Activated T-cell treated with anti-CD3 and anti-CD28 coated beads, Interleukin-2, amount 50 U/mL, for 72 hours (primary cell): ENCODE data around the gene TRIO. TPM values are rescaled to one million over a fixed set of nuclear protein-coding genes. Genes with fewer than 3 reads are reported as not detected.

Experiments used
- ATAC-seq, 2 donors: fragments of 150-1000 bp; cut with Tn5 transposase; replicated peaks in 1 of 2; 2 replicates each; pipeline ENCODE4 v1.10.0; 2021; ENCODE audit warnings: moderate library complexity in 2 of 2, mild to moderate bottlenecking in 1 of 2
- DNase-seq, 2 donors: peaks; one replicate each; pipeline ENCODE4 v3.0.0; 2021 to 2022; ENCODE audit warnings: mixed read lengths in 1 of 2
- H3K27ac Mint-ChIP-seq: one replicate; pipeline ENCODE4 v1.8.0; 2022; ENCODE audit warnings: mild to moderate bottlenecking, moderate library complexity, mixed read lengths
- H3K27me3 Mint-ChIP-seq: one replicate; pipeline ENCODE4 v1.8.0; 2022; ENCODE audit warnings: low read depth, mixed read lengths
- H3K36me3 Mint-ChIP-seq, 2 donors: one replicate each; pipeline ENCODE4 v1.8.0; 2022; ENCODE audit warnings: mixed read lengths in 2 of 2, mild to moderate bottlenecking in 1 of 2; ENCODE audit not compliant: insufficient read depth in 2 of 2
- H3K4me1 Mint-ChIP-seq: one replicate; pipeline ENCODE4 v1.8.0; 2022; ENCODE audit warnings: low read depth, mixed read lengths
- H3K4me3 Mint-ChIP-seq, 2 donors: one replicate each; pipeline ENCODE4 v1.8.0; 2022; ENCODE audit warnings: mild to moderate bottlenecking in 2 of 2, mixed read lengths in 2 of 2, moderate library complexity in 2 of 2
- H3K9me3 Mint-ChIP-seq, 2 donors: one replicate each; pipeline ENCODE4 v1.8.0; 2022; ENCODE audit warnings: mixed read lengths in 2 of 2
- total RNA-seq, 2 donors: library from RNA; stranded (reverse); gene quantifications; one replicate each; pipeline ENCODE4 v1.2.3, GENCODE V29; 2022

The TRIO gene
- total RNA-seq, 2 donors from 2014 or later = 13.2 to 14.0 TPM

DNA sequence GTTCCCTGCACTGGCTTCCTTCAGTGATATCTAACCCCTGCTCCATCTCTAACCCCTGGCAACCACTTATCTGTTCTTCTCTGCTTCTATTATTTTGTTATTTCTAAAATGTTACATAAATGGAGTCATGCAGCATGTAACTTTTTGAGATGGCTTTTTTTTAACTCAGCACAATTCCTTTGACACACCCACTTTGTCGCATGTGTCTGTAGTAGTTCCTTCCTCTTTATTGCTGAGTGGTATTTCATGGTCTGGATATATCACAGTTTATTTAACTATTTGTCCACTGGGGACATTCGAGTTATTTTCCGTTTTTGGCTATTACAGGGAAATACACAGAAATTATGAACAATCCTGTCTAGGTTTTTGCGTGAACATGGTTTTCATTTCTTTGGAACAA lies 200.2 kb downstream of the TRIO start:
- no peaks in the 10 kb centered on the region for H3K9me3 Mint-ChIP-seq
- ATAC-seq = no peak
- DNase-seq = no peak
- H3K36me3 Mint-ChIP-seq = no peaks in the 10 kb centered on the region
- no peaks in the 10 kb centered on the region for H3K4me1 Mint-ChIP-seq
- H3K4me3 Mint-ChIP-seq = no peak overlapping the region
- H3K27ac Mint-ChIP-seq = no peak overlapping the region
- H3K27me3 Mint-ChIP-seq = no peaks in the 10 kb centered on the region

DNA sequence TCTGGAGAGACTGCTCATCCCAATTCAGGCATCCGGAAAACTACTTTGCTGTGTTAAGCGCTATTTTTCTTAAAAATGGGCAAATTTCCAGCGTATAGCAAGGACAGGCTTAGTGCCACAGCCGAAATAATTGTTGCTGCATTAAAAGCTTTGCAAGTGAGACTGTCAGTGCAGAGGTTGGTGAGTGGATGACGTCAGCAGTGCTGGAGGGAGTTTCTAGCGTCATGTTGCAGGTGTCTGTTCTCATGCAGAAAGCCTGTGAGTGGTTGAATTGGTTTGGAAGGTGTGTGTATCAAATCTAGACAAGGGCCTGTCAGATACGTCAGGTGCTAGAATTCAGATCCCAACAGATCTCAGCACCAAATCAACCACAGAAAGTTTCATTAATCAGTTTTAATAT lies 204.4 kb downstream of the TRIO start:
- no peaks in the 10 kb centered on the region for H3K4me1 Mint-ChIP-seq
- H3K27me3 Mint-ChIP-seq = peaks cover 6% of the 10 kb centered on the region
- DNase-seq = no peak
- no peak overlapping the region for H3K4me3 Mint-ChIP-seq
- H3K36me3 Mint-ChIP-seq = no peaks in the 10 kb centered on the region
- H3K9me3 Mint-ChIP-seq = peaks cover 6% of the 10 kb centered on the region in 2 donors
- no peak overlapping the region for H3K27ac Mint-ChIP-seq
- ATAC-seq = no peak

DNA sequence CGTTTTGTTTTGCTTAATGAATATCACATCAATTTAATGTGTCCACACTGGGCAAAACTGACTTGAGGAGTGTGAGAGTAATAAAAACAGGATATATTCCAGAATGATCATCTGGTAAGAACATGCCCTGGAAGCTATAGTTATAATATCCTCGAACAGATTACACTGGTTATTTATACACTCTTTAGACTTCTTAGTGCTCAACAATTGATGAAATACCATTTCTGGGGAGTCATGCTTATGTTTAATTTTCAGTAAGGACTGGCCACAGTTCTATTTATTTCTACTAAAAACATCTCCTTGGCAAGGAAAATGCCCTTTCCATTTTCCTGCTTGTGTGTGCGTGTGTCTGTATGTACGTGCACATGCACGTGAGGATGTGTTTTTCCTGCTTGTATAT lies 205.0 kb downstream of the TRIO start:
- Mint-ChIP-seq H3K36me3 (no peaks in the 10 kb centered on the region), H3K27me3 (peaks cover 6% of the 10 kb centered on the region), H3K9me3 (peaks cover 6% of the 10 kb centered on the region in 2 donors), H3K4me3 (no peak overlapping the region), H3K27ac (no peak overlapping the region), H3K4me1 (no peaks in the 10 kb centered on the region)
- DNase-seq = no peak
- ATAC-seq = no peak

DNA sequence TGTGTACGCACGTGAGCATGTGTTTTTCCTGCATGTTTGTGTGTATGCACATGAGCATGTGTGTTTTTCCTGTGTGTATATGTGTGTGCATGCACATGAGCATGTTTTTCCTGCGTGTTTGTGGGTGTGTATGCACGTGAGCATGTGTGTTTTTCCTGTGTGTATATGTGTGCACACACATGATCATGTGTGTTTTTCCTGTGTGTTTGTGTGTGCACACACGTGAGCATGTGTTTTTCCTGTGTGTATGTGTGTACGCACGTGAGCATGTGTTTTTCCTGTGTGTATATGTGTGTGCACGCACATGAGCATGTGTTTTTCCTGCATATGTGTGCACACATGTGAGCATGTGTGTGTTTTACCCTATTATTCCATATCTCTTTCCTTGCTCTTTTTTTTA lies 205.9 kb downstream of the TRIO start:
- DNase-seq = no peak
- no peak for ATAC-seq
- no peak overlapping the region for H3K27ac Mint-ChIP-seq
- H3K36me3 Mint-ChIP-seq = no peaks in the 10 kb centered on the region
- no peaks in the 10 kb centered on the region for H3K4me1 Mint-ChIP-seq
- peaks cover 6% of the 10 kb centered on the region in 2 donors for H3K9me3 Mint-ChIP-seq
- H3K27me3 Mint-ChIP-seq = peaks cover 6% of the 10 kb centered on the region
- H3K4me3 Mint-ChIP-seq = no peak overlapping the region

DNA sequence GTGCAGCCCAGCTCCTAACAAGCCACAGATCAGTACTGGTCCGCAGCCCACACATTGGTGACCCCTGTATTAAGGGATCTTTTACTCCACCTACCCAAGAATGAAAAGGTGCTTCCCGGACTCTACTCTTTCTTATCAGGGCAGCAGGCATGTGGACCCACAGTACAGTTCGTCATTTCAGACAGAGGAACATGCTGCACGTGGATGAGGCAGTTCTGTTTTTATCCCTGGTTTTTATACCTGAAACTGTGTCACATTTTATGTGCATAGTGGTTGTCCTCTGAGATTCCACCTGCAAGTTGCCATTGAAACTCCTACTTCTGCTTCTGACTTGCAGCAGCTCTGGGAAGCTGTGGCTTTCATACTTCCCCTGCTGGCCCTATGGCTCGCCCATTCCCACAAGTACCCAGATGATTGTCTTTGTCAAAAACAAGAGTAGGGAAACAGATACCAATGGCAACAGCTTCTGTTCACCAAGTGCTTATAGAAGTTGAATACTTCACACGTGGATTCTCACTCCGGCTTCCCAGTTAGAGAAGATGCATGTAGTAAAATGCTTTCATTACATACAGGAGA lies 208.0 kb downstream of the TRIO start:
- Mint-ChIP-seq H3K4me1 (no peaks in the 10 kb centered on the region), H3K9me3 (peaks cover 6% of the 10 kb centered on the region in 2 donors), H3K27ac (no peak overlapping the region), H3K36me3 (no peaks in the 10 kb centered on the region), H3K27me3 (peaks cover 6% of the 10 kb centered on the region), H3K4me3 (no peak overlapping the region)
- DNase-seq (no peak), ATAC-seq (no peak)

DNA sequence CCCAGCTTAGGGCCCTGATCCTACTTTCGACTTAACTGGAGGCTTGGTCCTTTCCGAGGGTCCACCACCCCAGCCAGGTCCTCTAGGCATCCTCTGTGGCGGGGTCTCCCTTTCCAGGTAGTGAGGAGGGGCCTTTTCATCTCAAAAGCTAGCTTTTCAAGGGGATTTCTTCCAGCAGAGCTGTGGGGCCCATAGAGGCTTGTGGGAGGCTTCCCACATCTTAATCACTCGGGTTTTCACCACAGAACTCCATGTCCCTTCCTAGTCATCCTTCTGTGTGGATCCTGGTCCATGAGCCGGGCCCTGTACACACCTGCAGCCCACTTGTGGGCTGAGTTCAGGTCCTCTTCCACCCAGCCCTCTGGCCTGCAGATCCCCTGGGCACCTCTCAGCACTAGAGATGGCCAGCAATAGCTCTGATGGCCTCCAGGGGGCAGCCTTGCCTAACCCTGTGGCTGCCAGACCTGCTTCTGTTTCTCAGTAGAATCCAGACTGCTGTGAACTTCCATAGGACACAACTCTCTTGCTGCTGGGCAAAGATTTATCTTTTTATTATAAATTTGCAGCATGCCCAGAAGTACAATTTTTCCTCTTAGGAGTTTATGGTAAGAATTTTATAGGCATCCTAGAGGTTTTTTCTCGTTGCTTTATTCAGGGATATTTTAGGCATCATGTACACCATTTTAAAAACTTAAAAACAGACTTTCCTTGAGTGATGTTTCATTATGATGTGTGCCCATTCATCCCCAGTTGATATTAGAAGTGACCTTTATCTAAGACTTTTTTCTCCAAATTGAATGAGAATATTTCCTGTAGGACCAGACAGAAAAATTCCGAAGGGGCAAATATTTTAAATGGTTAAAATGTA lies 208.9 kb downstream of the TRIO start:
- peak; percentile 58 to 69 for DNase-seq
- Mint-ChIP-seq H3K27ac (no peak overlapping the region), H3K9me3 (peaks cover 6% of the 10 kb centered on the region in 2 donors), H3K4me1 (no peaks in the 10 kb centered on the region), H3K4me3 (no peak overlapping the region), H3K36me3 (no peaks in the 10 kb centered on the region), H3K27me3 (peaks cover 6% of the 10 kb centered on the region)
- ATAC-seq = peak; percentile 87 to 89

DNA sequence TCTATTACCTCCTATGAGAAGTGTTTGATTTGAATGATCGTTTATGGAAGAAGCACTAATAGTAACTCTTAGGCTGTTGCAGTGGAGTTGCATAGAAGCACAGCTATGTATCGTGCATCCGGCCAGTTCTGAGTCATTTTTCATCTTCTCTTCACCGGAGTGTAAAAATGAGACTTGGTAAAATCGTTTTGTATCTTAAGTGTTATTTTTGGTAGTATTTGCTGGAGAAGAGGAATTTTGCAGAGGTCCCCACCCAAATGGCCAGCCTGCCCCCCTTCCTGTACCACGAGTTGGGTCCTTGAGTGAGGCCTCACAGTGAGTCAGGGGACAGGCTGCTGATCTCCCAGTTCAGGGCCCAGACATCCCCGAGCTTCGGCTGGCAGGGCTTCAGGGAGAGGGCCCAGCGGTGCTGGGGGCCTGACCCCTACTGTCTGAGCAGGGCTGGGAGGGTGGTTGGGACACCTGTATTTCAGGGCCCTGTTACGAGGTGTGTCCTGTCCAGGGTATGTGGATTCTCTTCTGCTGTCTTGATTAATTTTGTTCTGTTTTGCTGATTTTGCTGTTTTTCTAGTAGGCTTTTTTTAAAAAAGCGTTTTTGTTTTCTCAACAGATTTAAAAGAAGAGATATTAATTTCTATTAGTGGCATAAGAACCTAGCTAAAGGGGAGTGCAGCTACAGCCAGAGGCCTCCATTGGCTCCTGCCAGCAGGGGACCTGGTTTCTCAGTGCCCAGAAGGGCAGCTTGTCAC lies 210.8 kb downstream of the TRIO start:
- peak in 1 of 2 donors; percentile 42 for ATAC-seq
- no peaks in the 10 kb centered on the region for H3K4me1 Mint-ChIP-seq
- H3K9me3 Mint-ChIP-seq = peaks cover 3 to 4% of the 10 kb centered on the region in 2 donors
- H3K27me3 Mint-ChIP-seq = peaks cover 4% of the 10 kb centered on the region
- no peak overlapping the region for H3K4me3 Mint-ChIP-seq
- H3K36me3 Mint-ChIP-seq = no peaks in the 10 kb centered on the region
- no peak overlapping the region for H3K27ac Mint-ChIP-seq
- DNase-seq = no peak

DNA sequence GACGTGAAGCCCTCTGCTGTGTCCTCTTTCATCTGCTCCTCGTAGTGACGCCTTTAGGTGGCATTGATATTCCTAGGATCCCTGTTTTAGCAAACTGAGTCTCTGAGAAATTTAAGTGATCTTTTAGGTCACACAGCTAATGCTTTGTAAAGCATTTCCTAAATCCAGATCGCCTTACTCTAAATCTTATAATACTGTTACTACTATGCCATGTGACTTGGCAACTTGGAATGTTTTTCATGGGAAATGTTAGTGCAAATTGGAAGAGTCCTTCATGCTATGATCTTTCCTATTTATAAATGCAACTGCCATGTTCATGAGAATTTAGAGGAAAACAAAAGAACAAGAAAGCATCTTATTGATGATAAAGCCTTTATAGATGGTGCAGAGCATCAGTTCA lies 212.2 kb downstream of the TRIO start:
- H3K27me3 Mint-ChIP-seq = no peaks in the 10 kb centered on the region
- no peaks in the 10 kb centered on the region for H3K36me3 Mint-ChIP-seq
- no peak for DNase-seq
- ATAC-seq = no peak
- H3K4me3 Mint-ChIP-seq = no peak overlapping the region
- no peaks in the 10 kb centered on the region for H3K4me1 Mint-ChIP-seq
- no peak overlapping the region for H3K27ac Mint-ChIP-seq
- no peaks in the 10 kb centered on the region for H3K9me3 Mint-ChIP-seq

DNA sequence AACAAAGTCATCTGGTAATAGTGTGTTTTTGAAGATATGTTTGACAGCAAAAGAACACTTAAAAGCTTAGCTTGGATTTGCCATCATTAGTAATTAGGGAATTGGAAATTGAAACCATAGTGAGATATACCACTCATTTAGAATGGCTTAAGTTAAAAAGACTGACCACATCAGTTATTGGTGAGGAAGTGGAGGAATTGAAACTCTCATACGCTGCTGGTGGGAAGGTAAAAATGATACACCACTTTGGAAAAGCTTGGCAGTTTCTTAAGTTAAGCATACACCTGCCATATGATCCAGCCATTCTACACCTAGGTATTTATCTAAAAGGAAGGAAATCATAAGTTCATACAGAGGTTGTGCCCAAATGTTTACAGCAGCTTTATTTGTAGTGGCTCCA lies 213.2 kb downstream of the TRIO start:
- DNase-seq = no peak
- H3K4me1 Mint-ChIP-seq = no peaks in the 10 kb centered on the region
- no peaks in the 10 kb centered on the region for H3K36me3 Mint-ChIP-seq
- H3K4me3 Mint-ChIP-seq = no peak overlapping the region
- H3K27me3 Mint-ChIP-seq = no peaks in the 10 kb centered on the region
- no peak overlapping the region for H3K27ac Mint-ChIP-seq
- no peak for ATAC-seq
- H3K9me3 Mint-ChIP-seq = no peaks in the 10 kb centered on the region

DNA sequence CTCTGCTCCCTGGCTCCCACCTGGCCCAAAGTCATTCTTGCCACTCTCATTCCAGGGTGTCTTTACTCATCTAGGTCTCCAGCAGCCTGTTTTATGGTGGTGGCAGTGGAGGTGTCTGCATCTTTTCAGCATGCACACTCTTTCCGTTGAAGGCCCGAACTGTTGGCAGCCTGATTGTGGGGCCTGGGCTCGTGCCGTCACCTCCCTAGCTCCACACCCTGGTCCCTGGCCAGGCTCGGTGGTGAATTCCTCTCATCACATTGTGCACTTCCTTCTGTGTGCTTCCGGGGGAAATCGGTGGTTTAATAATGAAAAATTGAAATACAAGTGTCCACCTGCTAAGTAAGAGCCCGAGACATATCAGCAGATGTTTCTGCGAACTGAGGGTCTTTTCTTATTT lies 214.3 kb downstream of the TRIO start:
- no peak overlapping the region for H3K27ac Mint-ChIP-seq
- H3K4me1 Mint-ChIP-seq = no peaks in the 10 kb centered on the region
- no peaks in the 10 kb centered on the region for H3K36me3 Mint-ChIP-seq
- H3K27me3 Mint-ChIP-seq = no peaks in the 10 kb centered on the region
- DNase-seq (no peak), ATAC-seq (no peak)
- H3K4me3 Mint-ChIP-seq = no peak overlapping the region
- no peaks in the 10 kb centered on the region for H3K9me3 Mint-ChIP-seq

DNA sequence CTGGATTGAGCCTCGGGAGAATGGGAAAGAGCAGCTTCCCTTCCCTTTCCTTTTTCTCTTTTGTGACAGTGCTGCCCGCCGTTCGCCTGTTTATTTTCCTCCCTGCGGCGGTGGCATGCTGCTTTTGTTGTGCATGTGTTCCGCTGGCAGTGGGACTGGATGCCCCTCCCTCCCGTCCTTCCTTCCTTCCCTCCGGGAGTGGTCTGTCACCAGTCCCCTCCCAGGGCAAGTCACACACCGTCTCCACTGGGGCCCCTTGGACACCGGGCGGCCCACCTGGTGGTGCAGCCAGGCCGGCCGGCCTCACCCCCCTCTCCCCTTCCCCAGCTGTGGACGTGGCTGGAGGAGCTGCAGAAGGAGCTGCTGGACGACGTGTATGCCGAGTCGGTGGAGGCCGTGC lies 214.7 kb downstream of the TRIO start:
- DNase-seq = no peak

DNA sequence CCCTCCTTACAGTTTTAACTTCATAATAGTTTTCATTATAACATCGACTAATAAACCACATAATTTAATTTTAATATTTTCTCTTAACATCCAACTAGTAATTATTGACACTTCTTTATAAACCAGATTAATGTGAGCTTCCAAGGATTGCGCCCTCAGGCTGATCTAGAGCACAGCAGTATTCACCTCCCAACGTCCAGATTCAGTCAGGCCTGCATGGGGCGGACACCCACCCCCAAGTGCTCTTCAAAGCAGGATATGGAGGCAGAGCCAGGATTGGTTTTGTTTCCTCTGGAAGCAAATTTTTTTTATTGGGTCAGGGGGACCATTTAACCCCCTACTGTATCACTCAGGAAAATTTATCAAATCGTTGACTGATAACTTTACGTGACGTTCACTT lies 215.4 kb downstream of the TRIO start:
- no peaks in the 10 kb centered on the region for H3K27me3 Mint-ChIP-seq
- DNase-seq (no peak), ATAC-seq (no peak)
- no peak overlapping the region for H3K4me3 Mint-ChIP-seq
- no peaks in the 10 kb centered on the region for H3K36me3 Mint-ChIP-seq
- H3K4me1 Mint-ChIP-seq = no peaks in the 10 kb centered on the region
- peak overlapping the region; percentile 42 for H3K27ac Mint-ChIP-seq
- H3K9me3 Mint-ChIP-seq = no peaks in the 10 kb centered on the region

More for the DNA sequence above, 214.7 kb downstream of the TRIO start:
- Mint-ChIP-seq H3K36me3 (no peaks in the 10 kb centered on the region), H3K9me3 (no peaks in the 10 kb centered on the region), H3K27me3 (no peaks in the 10 kb centered on the region), H3K4me3 (no peak overlapping the region), H3K27ac (no peak overlapping the region), H3K4me1 (no peaks in the 10 kb centered on the region)
- ATAC-seq = no peak
